ENCODE results near the gene OSBP2. TPM values are rescaled to one million over a fixed set of nuclear protein-coding genes. Genes with fewer than 3 reads are reported as not detected.

OSBP2 gene
- total RNA-seq, 2 experiments from 2014 or later: 1.2 to 1.6 TPM

DNA sequence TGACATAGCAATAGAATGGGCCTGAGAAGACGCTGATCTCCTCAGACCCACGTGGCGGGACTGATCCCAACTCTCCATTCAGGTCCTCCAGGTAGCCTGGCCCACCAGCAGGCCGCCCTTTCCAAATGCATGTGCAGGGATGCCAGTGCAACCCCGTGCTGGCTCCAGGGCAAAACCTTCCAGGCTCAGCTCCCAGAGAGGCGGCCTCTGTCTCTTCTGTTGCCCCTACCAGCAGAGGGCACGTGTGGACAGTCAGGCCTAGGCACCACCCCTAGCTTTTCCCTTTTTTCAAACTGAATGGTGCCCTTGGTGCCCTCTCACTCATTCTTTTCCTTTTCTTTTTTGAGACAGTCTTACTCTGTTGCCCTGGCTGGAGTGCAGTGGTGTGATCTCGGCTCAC lies 121.7 kb downstream of the OSBP2 start:
- POLR2A ChIA-PET: no interaction called here
- Mint-ChIP-seq H3K9me3 (no peaks in the 10 kb centered on the region), H3K36me3 (ENCODE audit: low read depth) (no peaks in the 10 kb centered on the region), H3K27me3 (peaks cover 35% of the 10 kb centered on the region), H3K4me3 (no peak overlapping the region), H3K27ac (no peak overlapping the region), H3K4me1 (ENCODE audit: low read depth) (peaks cover 7% of the 10 kb centered on the region)
- H3K9me3 ChIP-seq (ENCODE audit: control insufficient read depth in 1 of 2, insufficient read depth in 1 of 2, low read length in 2 of 2): no peaks in the 10 kb centered on the region
- H3K36me3 ChIP-seq (ENCODE audit: insufficient read depth, low read length): no peaks in the 10 kb centered on the region
- H3K4me3 ChIP-seq (ENCODE audit: low read length): no peak overlapping the region
- TF ChIP-seq, protein P1, sequence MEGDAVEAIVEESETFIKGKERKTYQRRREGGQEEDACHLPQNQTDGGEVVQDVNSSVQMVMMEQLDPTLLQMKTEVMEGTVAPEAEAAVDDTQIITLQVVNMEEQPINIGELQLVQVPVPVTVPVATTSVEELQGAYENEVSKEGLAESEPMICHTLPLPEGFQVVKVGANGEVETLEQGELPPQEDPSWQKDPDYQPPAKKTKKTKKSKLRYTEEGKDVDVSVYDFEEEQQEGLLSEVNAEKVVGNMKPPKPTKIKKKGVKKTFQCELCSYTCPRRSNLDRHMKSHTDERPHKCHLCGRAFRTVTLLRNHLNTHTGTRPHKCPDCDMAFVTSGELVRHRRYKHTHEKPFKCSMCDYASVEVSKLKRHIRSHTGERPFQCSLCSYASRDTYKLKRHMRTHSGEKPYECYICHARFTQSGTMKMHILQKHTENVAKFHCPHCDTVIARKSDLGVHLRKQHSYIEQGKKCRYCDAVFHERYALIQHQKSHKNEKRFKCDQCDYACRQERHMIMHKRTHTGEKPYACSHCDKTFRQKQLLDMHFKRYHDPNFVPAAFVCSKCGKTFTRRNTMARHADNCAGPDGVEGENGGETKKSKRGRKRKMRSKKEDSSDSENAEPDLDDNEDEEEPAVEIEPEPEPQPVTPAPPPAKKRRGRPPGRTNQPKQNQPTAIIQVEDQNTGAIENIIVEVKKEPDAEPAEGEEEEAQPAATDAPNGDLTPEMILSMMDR (IDR thresholded peaks at IDR 0.05): no peak
- no peaks in the 10 kb centered on the region for H3K4me1 ChIP-seq (ENCODE audit: insufficient read depth, low read length)
- no peak for ATAC-seq (ENCODE audit: poor library complexity)
- intact Hi-C loops (cut with DNase I, micrococcal nuclease): no loop called here
- DNase-seq: no peak
- H3K27me3 ChIP-seq (ENCODE audit: control insufficient read depth in 1 of 2, insufficient read depth in 2 of 2, low read length in 2 of 2): peaks cover 11 to 14% of the 10 kb centered on the region in 2 experiments
- H3K27ac ChIP-seq (ENCODE audit: low read depth in 1 of 2, low read length in 2 of 2): no peak overlapping the region
- CTCF ChIA-PET: no interaction called here

DNA sequence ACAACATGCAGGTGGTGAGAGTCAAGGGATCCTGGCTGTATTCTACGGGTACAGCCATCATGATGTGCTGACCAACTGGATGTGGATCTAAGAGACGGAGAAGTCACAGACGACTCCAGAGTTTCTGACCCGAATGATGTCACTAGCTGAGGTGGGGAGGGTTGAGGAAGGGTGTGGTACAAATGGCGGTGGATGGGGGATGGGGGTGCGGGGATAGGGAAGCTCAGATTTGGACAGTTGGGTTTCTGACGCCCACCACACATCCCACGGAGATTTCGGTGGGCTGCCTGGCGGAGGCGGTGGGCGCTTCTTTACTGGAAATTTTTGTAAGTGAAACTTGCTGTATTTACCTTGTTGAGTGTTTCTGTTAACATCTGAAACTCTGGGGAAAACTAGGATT lies 126.7 kb downstream of the OSBP2 start:
- Mint-ChIP-seq H3K27me3 (peaks cover 70% of the 10 kb centered on the region), H3K27ac (no peak overlapping the region), H3K4me3 (no peak overlapping the region), H3K9me3 (no peaks in the 10 kb centered on the region), H3K4me1 (ENCODE audit: low read depth) (peaks cover 13% of the 10 kb centered on the region), H3K36me3 (ENCODE audit: low read depth) (no peaks in the 10 kb centered on the region)
- H3K4me3 ChIP-seq (ENCODE audit: low read length): no peak overlapping the region
- CTCF ChIA-PET: interaction anchor here (1.5 kb wide), 1 partner anchor 187 kb away, joined by 3 read pairs; no protein-coding TSS in a partner anchor
- intact Hi-C loops (cut with DNase I, micrococcal nuclease): no loop called here
- H3K36me3 ChIP-seq (ENCODE audit: insufficient read depth, low read length): no peaks in the 10 kb centered on the region
- no peak overlapping the region for H3K27ac ChIP-seq (ENCODE audit: low read depth in 1 of 2, low read length in 2 of 2)
- POLR2A ChIA-PET: no interaction called here
- H3K27me3 ChIP-seq (ENCODE audit: control insufficient read depth in 1 of 2, insufficient read depth in 2 of 2, low read length in 2 of 2): peaks cover 35 to 49% of the 10 kb centered on the region in 2 experiments
- no peak for ATAC-seq (ENCODE audit: poor library complexity)
- H3K9me3 ChIP-seq (ENCODE audit: control insufficient read depth in 1 of 2, insufficient read depth in 1 of 2, low read length in 2 of 2): peaks cover 0 to 10% of the 10 kb centered on the region in 2 experiments
- DNase-seq: no peak
- TF ChIP-seq, protein P1 (IDR thresholded peaks at IDR 0.05): no peak
- H3K4me1 ChIP-seq (ENCODE audit: insufficient read depth, low read length): peaks cover 11% of the 10 kb centered on the region

DNA sequence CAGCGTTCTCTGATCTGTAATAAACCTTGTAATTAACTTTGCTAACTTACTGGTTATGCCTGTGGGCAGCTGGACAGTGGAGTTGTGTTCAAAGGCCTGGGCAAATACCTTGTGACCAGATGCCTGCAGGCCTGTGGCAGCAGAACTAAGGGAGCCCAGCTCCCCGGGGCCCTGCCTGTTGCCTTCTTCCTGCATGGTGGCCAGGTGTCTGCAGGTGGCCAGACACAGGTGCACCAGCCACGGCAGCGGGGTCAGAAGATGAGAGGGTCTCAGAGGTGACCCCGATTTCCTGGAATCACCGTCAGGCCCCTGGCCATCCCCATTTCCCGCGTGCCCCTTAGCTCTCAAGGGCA lies 127.2 kb downstream of the OSBP2 start:
- no peaks in the 10 kb centered on the region for H3K36me3 ChIP-seq (ENCODE audit: insufficient read depth, low read length)
- H3K4me3 ChIP-seq (ENCODE audit: low read length): no peak overlapping the region
- intact Hi-C loops (cut with DNase I, micrococcal nuclease): no loop called here
- H3K4me1 ChIP-seq (ENCODE audit: insufficient read depth, low read length): peaks cover 11% of the 10 kb centered on the region
- H3K27me3 ChIP-seq (ENCODE audit: control insufficient read depth in 1 of 2, insufficient read depth in 2 of 2, low read length in 2 of 2): peaks cover 35 to 49% of the 10 kb centered on the region in 2 experiments
- TF ChIP-seq, protein P1 (IDR thresholded peaks at IDR 0.05): no peak
- no peaks in the 10 kb centered on the region for H3K36me3 Mint-ChIP-seq (ENCODE audit: low read depth)
- no peak overlapping the region for H3K4me3 Mint-ChIP-seq
- peaks cover 72% of the 10 kb centered on the region for H3K27me3 Mint-ChIP-seq
- peaks cover 0 to 10% of the 10 kb centered on the region in 2 experiments for H3K9me3 ChIP-seq (ENCODE audit: control insufficient read depth in 1 of 2, insufficient read depth in 1 of 2, low read length in 2 of 2)
- POLR2A ChIA-PET: no interaction called here
- H3K27ac ChIP-seq (ENCODE audit: low read depth in 1 of 2, low read length in 2 of 2): no peak overlapping the region
- CTCF ChIA-PET: interaction anchor here (1.5 kb wide), 1 partner anchor 187 kb away, joined by 3 read pairs; no protein-coding TSS in a partner anchor
- H3K27ac Mint-ChIP-seq: no peak overlapping the region
- H3K9me3 Mint-ChIP-seq: no peaks in the 10 kb centered on the region
- no peak for DNase-seq
- ATAC-seq (ENCODE audit: poor library complexity): no peak
- H3K4me1 Mint-ChIP-seq (ENCODE audit: low read depth): peaks cover 13% of the 10 kb centered on the region
